Activated CD4-positive, alpha-beta T cell treated with anti-CD3 and anti-CD28 coated beads, Interleukin-2, amount 50 U/mL, for 4 hours (primary cell): Measurements from ENCODE around the gene ERO1B.
"Not testable (repeated sequence)": the region's sequence is repeated elsewhere in the genome, so short reads cannot be mapped to it uniquely, and the experiment has no call there.

Source experiments
- DNase-seq, 2 experiments: peaks; one replicate each; pipeline ENCODE4 v3.0.0-alpha.2; 2020

ERO1B gene

DNA sequence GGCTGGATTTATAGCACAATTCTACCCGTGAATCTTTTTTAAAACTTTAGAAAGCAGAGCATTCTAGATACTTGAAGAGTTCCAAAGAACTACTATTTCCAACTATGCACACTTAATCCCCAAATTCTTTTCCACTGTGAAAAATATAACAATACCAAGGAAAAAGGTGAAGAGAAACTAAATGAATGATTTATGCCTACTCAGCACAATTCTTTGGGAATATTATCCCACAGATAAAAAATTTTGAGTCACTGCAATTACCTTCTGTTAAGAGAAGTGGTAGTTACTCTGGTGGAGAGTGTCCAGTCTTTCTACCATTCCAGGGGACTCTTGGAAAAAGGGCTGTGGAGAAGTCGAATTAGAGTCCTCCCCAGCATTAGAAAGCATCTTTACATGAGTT lies 39.2 kb downstream of the ERO1B start:
- DNase-seq = no peak

DNA sequence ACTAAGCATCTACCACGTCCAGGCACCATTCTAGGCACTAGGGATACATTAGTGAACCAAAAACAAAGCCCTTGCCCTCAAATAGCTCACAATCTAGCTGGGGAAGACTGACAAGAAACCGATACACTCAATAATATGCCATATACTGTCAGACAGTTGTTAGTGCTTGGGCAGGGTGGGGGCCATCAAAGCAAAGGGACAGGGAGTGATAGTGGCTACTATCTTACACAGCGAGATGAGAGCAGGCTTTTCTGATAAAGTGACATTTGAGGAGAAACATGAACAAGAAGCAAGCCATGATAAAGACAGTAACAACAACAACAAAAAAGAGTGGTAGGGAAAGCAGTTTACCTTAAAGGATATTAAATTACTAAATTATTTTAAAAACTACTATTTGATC lies 41.1 kb downstream of the ERO1B start:
- DNase-seq = no peak

DNA sequence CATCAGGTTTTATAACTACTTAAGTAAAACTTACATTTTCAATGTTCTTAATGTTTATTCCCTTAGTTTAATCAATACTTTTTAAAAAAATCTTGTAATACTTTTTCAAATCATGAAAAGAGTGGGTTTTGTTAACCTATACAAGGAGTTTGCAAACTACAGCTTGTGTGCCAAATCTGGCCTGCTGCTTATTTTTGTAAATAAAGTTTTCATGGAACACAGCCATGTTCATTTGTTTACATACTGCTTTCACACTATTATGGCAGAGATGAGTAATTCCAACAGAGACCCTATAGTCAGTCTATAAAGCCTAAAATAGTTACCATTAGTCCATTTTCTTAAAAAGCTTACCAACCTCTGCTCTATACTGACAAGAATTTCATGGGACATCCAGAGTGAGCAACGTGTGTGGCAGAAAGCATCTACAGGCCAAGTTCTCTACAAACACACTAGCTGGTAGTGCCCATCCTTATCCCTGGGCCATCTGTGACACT lies 42.6 kb downstream of the ERO1B start:
- DNase-seq = no peak

DNA sequence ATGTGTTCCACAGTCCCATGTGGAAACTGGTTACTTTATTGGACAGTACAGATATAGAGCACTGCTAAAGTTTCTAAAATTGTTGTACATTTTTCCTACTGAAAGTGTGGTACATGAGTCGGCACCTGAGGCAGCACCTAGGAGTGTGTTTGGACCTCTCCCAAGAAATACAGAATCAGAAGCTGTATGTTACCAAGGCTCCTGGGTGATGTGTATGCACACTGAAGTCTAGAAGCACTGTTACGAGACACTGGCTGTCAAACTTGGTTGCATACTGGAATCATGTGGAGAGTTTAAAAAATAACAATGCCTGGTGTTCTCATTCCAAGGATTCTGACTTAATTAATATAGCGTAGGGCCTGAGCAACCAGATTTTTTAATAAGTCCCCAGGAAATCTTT lies 46.6 kb downstream of the ERO1B start:
- DNase-seq = no peak

DNA sequence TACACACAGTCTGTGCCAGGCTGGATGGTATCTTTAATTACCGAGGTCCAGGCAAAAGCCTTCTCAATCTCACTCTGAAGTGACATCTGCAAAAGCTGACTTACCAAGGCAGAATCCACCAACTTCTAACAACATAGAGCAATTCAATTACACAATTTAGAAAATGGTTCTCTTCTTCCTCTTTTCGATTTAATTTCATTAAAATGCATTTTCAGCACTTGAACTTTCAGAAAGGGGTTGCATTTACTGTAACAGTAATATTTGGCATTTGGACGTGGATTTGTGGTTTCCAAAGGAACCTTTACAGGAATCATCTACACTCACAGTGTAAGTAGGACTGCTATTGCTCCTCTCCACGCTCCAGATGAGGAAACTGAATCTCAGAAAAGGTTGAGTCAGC lies 53.3 kb downstream of the ERO1B start:
- no peak for DNase-seq

DNA sequence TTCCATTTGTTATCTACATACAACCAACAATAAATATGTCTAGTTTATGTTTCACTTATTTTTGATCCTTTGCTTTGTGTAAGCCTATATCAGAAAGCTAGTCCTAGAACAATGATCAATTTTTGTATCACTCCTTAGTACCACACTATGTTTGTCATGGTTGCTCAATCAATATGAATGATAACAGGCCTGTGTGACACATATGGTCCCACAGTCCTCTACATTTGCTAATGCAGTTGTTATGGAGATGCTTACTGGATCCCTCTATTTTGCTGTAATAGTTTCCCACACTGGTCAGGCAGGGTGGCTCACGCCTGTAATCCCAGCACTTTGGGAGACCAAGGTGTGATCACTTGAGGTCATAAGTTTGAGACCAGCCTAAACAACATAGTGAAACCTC lies 59.1 kb downstream of the ERO1B start:
- DNase-seq = no peak

DNA sequence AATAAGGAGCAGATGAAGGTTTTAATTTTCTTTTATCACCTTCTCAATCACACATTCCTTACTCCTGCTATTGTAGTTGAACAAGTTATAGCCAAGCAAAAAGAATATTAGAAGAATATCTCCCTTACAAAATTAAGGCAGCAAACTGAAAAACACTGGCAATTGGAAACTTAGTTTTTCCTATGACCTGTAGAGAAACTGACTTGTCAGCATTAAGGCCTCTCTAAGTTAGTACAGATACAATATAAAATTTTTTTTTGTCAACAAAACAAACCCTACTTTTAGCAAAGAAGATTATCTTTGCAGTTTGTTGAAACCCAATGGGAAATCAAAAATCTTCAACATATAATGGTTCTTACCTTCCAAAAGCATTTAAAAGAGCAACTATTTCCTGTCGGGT lies 61.3 kb downstream of the ERO1B start:
- no peak for DNase-seq

DNA sequence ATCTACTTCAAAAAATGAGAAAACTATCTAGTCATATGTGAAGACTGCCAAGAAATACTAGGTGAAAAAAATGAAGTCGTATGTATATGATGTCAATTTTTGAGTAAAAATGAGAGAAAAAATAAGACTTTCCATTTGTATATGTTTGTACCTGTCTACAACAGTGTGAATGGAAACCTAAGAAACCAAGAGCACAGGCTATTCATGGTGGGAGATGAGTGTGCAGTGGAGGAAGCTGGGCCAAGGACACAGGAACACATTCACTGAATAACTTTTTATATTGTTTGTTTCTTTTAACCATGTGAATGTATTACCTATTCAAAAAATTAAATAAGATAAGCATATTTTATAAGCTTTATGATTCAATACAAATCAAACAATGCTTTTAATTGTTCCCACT lies 67.0 kb downstream of the ERO1B start:
- DNase-seq = no peak

DNA sequence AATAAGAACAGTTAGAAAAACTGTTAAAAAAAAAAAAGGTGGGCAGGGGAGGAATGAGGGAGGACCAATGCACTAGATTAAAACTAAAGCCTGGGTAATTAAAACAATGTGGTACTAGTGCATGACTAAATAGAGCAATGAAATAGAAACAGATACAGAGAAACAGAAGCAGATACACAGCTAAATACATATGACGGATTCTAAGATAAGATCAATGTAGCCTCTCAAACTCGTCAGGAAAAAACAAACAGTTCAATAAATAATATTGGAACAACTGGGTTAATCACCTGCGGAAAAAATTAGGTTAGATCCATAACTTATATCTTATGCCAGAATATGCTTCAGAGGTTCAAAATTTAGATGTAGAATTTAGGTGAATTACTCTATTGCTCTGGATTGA lies 68.2 kb downstream of the ERO1B start:
- no peak for DNase-seq

DNA sequence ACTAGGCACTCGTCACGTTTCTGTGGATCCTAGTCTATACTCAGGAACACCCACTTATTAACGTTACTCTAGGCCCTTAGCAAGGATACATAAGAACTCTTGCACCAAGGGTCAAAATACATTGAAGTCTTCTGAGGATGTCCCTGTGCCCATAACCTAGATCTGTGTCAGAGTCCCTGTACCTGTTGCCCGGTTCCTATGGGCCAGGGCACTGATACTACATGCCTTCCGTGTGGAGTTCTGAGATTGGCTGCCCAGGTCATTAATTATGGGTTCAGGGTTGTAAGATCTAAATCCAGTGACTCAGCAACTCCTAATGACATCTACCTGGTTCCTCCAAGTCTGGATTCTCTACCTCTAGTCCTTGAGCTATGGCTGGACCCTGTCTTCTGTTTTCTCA lies 69.9 kb downstream of the ERO1B start:
- DNase-seq = no peak

DNA sequence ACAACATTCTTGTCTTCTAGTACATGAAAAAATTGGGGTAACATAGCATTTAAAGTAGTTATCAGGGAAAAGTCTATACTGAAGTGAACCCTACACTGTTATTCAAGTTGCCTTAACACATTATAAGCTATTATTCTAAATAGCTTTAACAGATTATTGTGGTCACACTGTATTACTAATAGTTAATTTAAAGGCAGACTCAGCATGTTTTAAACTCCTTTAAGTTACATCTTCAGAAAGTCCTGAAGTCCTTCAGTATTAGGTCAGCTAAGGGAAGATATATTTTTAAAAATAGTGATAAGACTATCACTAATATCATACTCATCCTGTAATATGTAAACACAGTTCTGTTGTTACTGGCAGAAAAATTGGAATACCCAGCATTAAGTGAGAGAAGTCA lies 72.0 kb downstream of the ERO1B start:
- no peak for DNase-seq

DNA sequence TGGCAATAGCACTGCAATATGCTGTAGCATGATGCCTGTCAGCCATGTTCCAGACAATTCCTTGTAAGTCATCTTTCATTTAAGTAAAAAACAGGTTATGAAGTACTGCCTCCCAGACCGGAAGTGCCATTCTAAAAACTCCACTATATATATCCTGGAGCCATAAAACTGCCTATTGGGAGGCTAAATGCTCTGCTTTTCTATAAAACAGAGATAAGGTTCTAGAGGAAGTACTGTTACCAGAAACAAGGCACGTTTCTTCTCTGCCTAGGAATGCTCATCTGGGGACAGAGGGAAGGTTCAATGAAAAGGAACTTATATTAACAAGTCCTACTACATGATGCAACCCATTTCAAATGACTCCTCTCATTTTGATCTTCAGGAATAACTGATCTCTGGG lies 72.6 kb downstream of the ERO1B start:
- DNase-seq = no peak

DNA sequence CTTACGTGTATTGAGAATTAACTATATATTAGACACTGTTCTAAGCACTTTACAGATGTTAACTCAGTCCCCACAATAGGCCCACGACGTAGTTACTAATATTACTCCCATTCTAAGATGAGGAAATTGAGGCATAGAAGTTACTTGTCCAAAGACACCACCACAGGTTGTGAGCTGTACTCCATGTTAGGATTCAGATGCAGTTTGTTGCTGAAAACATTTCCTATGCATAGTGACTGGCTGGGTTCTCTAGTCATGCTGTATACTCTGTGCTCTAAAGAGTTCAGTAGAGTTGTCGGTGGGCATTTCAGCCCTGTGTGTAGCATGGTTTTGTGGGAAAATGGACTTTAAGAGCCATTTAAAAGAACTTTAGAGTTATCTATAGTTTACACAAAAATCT lies 74.2 kb downstream of the ERO1B start:
- DNase-seq = no peak

DNA sequence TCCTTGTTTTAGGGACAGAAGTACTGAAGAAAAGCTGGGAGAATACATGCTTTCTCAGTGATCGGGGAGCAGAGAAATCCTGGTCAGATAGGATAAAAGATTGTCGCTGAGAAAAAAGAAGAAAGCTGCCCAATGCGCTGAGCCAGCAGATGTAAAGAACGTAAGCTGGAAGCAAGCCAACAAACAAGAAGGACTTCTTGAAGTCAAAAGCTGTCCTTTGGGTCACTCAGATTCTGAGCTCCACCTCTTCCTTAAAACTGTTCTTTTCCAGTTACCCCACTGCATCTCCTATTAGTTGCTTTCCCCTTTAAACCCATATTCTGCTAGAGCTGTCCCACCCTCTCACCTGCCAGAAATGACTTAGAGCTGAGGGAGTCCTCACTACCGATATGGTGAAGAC lies 74.6 kb downstream of the ERO1B start:
- DNase-seq = no peak

DNA sequence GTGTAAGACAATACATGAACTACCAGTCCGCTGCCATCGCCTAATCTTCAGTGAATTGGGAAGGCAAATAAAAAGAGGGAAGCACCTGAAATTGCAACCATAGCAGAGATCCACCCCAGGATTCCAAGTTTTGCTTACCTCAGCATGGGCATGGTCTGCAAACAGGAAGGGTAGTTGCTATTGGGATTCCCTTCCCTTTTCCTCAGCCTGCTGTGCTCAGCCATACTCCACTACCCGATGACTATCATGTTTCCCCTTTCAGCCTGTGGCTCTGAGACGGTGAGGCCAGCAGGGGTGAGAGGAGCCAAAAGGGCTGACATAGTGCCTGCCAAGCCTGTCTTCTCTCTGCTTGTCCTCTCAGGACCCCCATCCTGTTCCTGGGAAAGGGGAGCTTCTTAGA lies 75.2 kb downstream of the ERO1B start:
- DNase-seq = no peak

DNA sequence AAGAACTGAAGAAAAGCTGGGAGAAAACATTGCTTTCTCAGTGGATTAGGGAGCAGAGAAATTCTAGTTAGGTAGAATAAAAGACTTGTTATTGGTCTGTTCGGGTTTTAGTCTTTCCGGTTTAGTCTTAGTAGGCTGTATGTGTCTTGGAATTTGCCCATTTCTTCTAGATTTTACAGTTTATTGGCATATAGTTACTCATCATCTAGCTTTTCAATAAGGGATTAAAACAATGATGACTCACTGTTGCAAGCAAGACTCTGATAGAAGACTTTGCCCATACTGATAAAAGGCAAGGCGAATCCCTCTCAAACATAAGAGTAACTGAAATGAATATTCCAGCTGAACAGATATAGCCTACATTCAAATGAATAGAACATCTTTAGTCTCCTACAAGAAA lies 77.1 kb downstream of the ERO1B start:
- DNase-seq = no peak

DNA sequence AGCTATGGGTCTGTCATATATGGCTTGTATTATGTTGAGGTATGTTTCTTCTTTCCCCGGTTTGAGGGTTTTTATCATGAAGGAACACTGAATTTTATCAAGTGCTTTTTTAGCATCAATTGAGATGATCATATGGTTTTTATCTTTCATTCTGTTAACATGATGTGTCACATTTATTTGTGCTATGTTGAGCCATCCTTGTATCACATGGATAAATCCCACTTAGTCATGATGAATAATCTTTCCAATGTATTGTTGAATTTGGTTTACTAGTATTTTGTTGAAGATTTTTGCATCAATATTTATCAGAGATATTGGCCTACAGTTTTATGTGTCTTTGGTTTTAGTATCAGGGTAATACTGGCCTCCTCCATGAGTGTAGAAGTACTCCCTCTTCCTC lies 77.7 kb downstream of the ERO1B start:
- DNase-seq = no peak

DNA sequence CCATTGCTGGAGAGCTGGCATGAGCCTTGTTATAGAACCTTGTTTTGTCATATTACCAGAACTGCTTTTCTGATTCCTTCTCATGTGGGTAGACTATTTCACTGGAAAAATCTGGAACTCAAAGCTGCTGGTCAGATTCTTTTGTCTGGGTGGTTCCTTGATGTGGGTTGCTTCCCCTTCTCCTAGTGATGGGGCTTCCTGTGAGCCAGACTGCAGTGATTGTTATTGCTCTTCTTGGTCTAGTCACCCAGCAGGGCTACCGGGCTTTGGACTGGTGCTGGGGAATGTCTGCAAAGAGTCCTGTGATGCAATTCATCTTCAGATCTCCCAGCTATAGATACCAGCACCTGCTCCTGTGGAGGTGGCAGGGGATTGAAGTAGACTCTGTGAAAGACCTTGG lies 80.0 kb downstream of the ERO1B start:
- DNase-seq = no peak

DNA sequence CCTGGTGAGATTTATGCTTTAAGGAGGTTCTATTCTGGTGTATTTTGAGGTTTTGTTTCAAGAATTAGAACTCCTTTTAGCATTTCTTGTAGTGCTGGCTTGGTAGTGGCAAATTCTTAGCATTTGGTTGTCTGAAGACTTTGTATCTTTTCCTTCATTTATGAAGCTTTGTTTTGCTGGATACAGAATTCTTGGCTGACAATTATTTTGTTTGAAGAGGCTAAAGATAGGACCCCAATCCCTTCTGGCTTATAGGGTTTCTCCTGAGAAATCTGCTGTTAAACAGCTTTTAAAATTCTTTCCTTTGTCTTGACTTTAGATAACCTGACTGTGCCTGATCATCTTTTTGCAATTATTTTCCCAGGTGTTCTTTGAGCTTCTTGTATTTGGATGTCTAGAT lies 80.8 kb downstream of the ERO1B start:
- DNase-seq = no peak

DNA sequence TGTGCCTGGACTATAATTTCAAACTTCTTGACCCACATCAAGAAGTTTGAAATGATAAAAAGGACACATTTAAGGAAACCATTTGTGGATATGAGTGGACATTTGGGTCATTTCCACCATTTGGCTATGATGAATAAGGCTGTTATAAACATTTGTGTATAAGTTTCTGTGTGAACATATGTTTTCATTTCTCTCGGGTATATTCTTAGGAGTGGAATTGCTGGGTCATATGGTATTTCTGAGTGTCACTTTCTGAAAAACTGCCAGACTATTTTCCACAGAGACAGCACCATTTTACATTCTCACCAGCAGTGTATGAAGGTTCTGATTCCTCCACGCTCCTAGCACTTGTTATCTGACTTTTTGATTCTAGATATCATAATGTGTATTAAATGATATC lies 88.6 kb downstream of the ERO1B start:
- DNase-seq = no peak

DNA sequence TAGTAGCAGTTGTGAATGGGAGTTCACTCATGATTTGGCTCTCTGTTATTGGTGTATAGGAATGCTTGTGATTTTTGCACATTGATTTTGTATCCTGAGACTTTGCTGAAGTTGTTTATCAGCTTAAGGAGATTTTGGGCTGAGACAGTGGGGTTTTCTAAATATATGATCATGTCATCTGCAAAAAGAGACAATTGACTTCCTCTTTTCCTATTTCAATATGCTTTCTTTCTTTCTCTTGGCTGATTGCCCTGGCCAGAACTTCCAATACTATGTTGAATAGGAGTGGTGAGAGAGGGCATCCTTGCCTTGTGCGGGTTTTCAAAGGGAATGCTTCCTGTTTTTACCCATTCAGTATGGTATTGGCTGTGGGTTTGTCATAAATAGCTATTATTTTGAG lies 93.7 kb downstream of the ERO1B start:
- not testable (repeated sequence) for DNase-seq

DNA sequence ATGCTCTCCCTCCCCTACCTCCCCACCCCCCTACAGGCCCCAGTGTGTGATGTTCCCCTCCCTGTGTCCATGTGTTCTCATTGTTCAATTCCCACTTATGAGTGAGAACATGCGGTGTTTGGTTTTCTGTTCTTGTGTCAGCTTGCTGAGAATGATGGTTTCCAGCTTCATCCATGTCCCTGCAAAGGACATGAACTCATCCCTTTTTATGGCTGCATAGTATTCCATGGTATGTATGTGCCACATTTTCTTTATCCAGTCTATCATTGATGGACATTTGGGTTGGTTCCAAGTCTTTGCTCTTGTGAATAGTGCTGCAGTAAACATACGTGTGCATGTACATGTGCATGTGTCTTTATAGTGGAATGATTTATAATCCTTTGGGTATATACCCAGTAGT lies 95.3 kb downstream of the ERO1B start:
- not testable (repeated sequence) for DNase-seq

DNA sequence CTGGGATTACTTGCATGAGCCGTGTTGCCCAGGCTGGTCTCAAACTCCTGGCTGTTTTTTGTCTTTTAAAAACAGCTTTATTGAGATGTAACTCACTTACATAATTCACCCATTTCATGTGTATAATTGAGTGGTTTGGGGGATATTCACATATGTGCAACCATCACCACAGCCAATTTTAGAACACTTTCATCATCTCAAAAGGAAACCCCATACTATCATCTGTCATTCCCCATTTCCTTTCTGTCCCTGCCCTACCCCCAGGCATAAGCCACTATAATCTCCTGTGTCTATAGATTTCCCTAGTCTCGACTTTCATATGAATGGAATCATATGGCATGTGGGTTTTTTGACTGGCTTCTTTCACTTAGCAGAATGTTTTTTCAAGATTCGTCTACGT lies 96.1 kb downstream of the ERO1B start:
- no peak for DNase-seq

DNA sequence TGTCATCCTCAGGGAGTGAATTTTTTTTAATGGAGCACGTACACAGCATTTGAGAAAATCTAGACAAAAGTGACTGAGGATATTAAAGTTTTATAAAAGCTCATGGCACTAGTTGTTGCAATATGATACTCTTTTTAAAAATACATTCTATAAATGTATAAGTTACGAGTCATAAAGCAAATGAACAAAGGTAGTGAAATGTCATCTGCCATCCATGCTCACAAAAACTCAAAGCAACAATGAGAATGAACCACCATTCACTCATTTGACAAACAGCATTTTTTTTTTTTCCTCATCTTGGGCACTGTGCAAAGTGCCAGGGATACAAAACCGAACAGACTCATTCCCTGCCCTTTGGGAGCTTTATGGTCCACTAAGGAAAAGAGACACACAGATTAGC lies 100.7 kb downstream of the ERO1B start:
- no peak for DNase-seq

DNA sequence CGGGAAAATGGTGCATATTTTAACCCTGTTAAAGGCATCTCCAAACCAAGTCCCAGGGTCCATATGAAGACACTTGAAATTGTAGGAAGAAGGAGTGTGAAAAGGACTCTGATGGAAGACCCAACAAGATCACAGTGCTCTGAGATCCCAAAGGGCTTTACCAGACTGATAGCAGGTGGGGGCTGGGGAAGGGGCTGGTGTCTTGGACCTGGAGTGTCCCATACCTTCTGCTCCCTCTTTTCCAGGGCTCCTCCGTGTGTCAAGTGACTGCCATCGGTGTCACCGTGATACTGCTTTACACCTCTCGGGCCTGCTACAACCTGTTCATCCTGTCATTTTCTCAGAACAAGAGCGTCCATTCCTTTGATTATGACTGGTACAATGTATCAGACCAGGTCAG lies 102.1 kb downstream of the ERO1B start:
- no peak for DNase-seq
